GM21526 (cell line): ENCODE results near the gene FHOD3.
A peak's percentile ranks its signal among the peaks of the same experiment; 100 is the strongest.

Source experiments
- ATAC-seq: cut with Tn5 transposase; IDR thresholded peaks from one replicate; pipeline ENCODE4 v1.9.1; 2021; ENCODE audit warnings: moderate library complexity; ENCODE audit not compliant: unreplicated experiment, low FRiP score

Gene FHOD3

DNA sequence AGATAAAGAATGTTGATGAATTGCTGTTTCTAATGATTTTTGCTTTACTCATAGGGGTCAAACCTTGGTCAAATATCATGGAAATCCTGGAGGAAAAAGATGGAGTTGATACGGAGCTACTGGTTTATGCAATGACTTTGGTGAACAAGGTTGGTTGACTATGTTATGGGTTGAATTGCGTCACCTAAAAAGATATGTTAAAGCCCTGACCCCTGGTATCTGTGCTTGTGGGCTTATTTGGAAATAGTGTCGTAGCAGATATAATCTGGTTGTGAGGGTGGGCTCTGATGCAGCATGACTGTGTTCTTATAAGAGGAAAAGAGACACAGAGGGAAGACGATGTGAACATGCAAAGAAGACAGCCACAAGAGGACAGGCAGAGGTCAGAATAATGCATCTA lies 305.1 kb downstream of the FHOD3 start:
- ATAC-seq: no peak

GRCh38 chr18:36608107-36608506 lies 310.6 kb downstream of the FHOD3 start:
- ATAC-seq: no peak

DNA sequence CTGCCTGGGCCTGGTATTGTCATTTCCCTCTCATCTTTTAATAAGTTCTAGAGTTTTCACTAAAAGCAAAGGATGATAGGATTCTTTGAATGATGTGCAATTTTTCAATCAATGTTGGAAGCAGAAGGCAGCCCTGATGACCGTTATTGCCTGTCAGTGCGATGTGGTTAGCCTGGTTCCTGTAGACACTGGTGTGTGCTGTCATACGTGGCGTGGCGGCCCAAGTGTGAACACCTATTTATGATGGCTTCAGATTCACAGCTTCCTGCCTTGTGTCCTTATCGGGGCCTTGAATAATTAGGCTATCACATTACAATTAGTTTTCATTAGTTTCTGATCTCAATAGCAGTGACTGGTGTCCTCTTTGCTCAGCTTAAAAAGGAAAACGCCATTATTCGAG lies 312.7 kb downstream of the FHOD3 start:
- no peak for ATAC-seq

- ATAC-seq: no peak
Measured at GRCh38 chr18:36610661-36611060, 313.1 kb downstream of the FHOD3 start.

GRCh38 chr18:36613069-36613468 lies 315.6 kb downstream of the FHOD3 start:
- ATAC-seq: no peak

- ATAC-seq: no peak
Measured at GRCh38 chr18:36613810-36614209, 316.3 kb downstream of the FHOD3 start.

GRCh38 chr18:36620788-36621187 lies 323.3 kb downstream of the FHOD3 start:
- ATAC-seq: no peak

- ATAC-seq: no peak
Measured at GRCh38 chr18:36622610-36623009, 325.1 kb downstream of the FHOD3 start.

DNA sequence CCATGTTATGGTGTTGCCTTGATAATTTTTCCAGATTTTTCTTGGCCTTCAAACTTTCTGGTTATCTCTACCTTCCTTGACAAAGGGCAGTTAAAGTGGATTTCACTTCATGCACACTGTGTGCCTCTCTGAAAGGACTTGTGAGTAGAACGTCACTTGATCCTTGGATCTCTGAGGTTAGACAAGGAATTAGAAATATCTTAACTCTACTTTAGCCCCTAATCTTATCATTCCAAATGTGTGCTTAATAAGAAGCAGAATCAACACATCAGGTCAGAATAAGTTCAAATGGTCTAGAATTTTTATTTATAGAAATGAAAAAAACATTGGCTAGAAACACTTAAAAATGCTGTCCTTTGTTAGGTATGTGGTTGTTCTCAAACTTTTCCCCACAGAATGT lies 325.6 kb downstream of the FHOD3 start:
- ATAC-seq: no peak

GRCh38 chr18:36623681-36624190 lies 326.2 kb downstream of the FHOD3 start:
- ATAC-seq: no peak

- no peak for ATAC-seq
Measured at GRCh38 chr18:36624451-36625167, 327.1 kb downstream of the FHOD3 start.

DNA sequence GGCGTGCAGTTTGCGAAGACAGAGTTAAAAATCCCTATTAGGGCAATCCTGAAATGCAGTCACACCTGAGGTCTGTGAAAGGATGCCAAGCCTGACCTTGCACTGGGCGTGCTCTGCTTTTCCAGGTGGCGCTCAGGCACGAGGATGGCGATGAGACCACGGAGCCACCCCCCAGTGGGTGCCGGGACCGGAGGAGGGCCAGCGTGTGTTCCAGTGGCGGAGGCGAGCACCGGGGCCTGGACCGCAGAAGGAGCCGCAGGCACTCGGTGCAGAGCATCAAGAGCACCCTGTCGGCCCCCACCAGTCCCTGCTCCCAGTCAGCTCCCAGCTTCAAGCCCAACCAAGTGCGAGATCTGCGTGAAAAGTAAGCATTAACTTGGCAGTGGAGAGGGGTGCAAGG lies 327.9 kb downstream of the FHOD3 start:
- ATAC-seq: no peak

DNA sequence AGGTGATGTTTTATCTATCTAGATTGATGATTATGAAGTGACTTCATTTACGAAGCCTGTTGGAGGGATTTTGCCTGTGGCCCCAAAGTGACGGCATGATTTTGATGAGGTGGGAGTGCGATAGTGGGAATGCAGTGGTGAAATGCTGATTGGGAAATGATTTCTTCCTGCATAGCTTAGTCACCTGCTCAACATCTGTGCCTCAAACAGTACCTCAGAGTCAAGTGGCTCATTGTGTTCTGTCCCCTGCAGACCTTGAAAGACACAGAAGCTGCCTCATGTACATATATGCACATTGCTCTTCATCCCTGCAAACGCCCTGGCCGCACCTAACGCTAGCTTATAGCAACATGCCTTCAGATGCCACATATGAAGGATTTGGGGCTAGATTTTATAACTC lies 330.1 kb downstream of the FHOD3 start:
- no peak for ATAC-seq

DNA sequence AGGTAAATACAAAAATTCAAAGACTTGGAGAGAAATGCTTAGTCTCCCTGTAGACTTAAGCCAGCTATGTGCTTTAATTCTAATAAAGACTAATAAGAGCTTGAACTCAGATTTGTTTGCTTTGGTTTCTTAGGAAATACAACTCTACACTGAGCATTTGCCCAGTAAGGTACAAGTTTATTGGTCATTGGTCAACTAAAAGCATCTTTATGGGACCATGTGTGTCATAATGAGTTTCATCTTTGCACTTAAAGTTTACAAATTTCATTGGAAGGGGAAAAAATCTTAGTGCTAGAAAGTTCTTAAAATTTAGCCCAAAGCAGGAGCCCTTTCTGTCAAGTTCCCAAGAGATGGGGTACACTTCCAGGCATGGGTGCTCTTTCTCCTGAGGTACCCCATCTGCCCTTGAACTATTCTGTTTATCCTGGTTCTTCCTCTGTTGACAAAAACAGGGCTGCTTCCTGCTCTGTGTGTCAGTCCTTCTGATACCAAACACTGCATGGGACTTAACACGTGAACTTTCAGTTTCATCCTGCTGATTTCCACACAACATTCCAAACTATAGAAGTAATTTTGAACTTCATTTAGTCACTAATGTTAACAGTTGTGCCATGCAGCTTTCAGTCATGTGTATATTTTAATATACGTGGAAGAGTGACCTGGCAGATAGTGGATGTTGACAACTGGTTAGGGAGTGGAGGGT lies 331.1 kb downstream of the FHOD3 start:
- no peak for ATAC-seq

DNA sequence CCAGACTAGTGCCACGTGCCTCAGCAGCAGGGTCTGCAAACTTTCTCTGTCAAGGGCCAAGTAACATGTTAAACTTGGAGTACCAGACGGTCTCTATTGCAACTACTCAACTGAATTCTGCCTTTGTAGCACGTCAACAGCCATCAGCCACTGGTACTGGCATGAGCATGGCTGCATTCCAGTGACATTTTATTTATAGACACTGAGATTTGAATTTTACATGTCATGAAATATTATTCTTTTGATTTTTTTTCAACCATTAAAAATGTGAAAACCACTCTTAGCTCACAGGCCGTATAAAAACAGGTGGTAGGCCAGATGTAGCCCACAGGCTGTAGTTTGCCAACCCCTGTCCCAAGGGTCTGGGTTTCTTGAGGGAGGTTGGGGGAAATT lies 331.6 kb downstream of the FHOD3 start:
- ATAC-seq: no peak

DNA sequence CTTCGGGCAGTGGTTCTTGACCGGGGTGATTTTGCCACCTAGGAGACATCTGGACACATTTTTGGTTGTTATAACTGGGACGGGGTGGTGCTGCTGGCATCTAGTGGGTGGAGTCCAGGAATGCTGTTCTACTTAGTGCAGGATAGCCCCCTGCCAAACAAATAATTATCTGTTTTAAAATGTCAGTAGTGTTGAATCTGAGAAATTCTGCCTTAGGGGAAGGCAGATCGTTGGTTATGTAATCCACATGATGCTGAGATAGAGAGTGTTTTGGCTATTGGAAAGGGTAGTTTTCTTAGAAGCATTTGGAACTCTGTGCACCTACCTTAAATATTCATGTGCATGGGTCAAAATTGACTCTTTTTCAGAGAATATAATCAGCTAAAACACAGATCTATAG lies 332.3 kb downstream of the FHOD3 start:
- ATAC-seq: no peak

DNA sequence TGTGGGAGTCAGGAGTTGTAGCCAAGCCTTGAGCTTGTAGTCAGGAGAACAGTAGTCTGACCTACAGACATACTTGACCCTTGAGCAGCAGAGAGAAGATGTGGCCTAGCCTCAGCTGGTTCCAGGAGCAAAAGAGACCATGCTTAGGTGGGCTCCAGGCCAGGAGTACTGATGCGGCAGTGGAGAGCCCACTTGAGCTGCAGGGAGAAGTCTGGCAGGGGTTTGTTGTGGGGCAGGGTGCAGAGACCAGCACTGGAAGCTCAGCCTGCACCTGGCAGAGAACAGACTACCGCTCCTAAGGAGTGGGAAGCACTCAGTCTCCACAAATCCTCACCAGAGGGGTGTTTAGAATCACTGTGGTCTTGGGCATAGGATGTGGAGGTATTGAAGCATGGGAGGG lies 333.4 kb downstream of the FHOD3 start:
- no peak for ATAC-seq

DNA sequence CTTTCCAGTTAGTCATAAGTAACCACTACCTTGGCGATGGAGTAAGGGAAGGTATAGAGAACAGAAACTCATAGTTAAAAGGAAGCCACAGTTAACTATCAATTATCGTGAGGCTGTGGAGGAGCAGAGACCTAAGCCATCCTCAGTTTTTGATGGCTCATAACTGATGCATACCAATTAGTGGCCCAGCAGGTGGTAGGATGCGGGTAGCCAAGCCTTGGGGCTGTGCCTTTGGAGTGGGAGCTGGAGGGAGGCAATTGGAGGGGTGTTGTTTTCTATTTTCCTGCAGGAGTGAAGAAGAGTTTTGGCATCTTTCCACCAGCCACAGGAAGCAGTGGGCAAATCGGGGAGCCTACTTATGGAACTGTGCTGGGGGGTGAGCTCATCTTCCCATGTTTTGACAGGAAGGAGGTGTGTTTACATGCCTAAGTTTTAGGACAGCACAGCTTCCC lies 336.5 kb downstream of the FHOD3 start:
- no peak for ATAC-seq

- ATAC-seq: no peak
Measured at GRCh38 chr18:36634573-36635216, 337.2 kb downstream of the FHOD3 start.

- ATAC-seq: peak; percentile 40
Measured at GRCh38 chr18:36635414-36636096, 338.0 kb downstream of the FHOD3 start.

DNA sequence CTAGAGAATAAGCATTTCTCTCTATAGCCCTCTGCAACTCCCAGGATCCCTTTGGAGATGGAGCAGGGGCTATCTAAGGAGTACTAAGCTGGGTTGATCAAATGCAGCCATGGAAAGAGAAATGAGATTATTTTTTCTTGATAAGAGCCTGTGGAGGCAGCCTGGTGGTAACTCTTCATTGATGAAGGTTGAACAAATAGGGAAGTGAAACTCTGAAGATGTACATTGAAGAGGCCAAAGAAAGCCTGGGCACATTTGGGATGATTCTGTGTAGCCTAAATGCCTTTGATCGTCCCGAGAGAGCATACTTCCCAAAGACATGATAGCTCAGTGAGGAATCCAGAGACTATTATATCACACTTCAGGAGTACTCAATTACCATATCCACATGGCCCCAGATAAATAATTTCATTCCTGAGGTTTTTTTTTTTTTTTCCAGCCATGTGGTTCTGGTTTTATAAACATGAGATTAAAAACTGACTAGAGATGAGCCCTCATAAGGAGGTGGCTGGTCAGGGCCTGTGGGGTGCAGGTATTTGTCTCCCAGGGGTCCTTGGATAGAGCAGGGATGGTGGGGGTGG lies 338.8 kb downstream of the FHOD3 start:
- ATAC-seq: peak; percentile 32
